GM11168 (cell line): ENCODE measurements around the gene COTL1.

ENCODE experiments used
- in situ Hi-C: fragments of 300-500 bp; cut with MboI; formaldehyde crosslinking; loops from one replicate; pipeline ENCODE4 v1.12.0; 2022; ENCODE audit warnings: low sequenced_read_pairs; ENCODE audit not compliant: unreplicated experiment

COTL1 gene

GRCh38 chr16:84541999-84542817, 75.7 kb downstream of the COTL1 start:
- in situ Hi-C loops: no loop called here

- in situ Hi-C loops: no loop called here
Measured at GRCh38 chr16:84540194-84540593, 77.7 kb downstream of the COTL1 start.

- in situ Hi-C loops: no loop called here
Measured at GRCh38 chr16:84538222-84538840, 79.5 kb downstream of the COTL1 start.

DNA sequence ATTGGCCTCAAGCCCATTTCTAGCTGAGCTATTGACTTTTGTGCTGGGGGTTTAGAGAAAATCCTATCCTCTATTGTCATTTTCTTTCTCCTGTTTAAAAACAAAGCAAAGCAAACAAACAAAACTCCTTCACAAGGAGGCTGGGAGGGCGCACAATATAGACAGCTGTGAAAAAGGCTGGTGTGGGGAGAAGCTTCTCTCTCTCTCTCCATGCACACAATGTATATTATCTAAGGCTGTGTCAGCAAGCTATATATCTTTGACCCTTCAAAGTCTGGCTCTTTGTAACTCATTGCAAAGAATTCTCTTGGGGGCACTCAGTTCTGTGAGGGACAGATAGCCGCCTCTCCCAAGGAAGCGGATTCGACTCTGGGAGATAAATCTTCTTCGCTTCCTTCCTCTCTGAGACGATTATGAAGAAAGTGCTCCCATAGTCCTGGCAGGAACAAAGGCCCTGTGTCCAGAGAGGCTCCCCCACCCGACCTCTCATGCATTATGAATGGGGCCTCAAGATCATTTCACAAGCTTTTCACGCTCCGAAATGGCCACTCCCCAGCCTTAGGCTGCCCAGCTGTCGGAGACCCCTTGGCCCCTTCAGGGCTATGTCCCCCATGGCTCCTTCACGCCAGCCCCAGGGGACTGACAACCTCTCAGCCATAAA, 80.3 kb downstream of the COTL1 start:
- in situ Hi-C loops: no loop called here

DNA sequence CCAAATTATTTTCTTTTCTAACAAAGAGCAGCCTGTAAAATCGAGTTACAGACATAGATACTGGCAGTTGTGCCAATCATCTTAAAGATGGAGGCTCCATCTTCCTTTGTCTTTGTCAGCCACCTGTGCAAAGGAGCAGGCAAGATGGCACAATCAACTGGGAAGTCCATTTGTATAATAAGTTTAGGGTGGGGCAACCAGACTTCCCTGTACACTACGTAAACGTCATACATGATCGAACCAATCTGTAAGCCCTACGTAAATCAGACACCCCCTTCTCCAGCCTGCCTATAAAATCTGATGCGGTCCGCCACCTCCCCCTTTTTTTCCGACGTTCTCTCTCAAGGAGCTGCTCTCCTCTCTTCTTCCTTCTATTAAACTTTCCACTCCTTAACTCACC, 82.0 kb downstream of the COTL1 start:
- in situ Hi-C loops: no loop called here

DNA sequence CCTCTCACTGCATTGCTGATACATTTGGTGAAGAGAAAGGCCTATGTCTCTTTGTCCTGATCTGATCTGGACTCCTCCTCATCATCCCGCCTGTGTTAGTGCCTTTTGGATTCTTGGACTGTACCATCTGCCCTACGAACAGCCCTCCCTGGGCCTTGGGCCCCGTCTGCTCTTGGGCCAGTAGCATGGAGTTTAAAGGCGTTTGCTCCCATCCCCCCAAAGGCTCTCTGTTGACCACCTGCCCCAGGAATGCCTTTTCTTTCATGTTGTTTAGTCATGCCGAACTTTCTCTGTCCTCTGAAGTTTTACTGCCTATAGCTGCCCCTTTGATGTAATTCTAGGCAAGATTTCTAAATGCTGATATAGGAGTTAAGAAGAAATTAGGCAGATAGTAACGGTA, 82.5 kb downstream of the COTL1 start:
- in situ Hi-C loops: no loop called here

DNA sequence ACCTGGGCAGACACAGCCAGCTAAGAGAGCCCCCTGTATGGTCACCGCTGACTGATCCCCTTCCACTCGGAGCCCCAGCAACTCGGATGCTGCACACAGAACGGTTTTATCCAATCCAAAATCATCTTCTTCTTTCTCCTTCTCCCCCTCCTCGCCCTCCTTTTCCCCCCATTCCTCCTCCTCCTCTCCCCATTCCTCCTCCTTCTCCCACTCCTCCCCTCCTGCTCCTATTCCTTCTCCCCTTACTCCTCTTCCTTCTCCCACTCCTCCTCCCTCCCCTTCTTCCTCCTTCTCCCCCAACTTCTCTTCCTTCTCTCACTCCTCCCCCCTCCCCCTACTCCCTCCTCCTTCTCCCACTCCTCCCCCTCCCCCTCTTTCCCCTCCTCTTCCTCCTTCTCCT, 83.1 kb downstream of the COTL1 start:
- in situ Hi-C loops: no loop called here

- in situ Hi-C loops: no loop called here
Measured at GRCh38 chr16:84532855-84533486, 84.9 kb downstream of the COTL1 start.

GRCh38 chr16:84532291-84532724, 85.6 kb downstream of the COTL1 start:
- in situ Hi-C loops: no loop called here

GRCh38 chr16:84531671-84532111, 86.2 kb downstream of the COTL1 start:
- in situ Hi-C loops: no loop called here

DNA sequence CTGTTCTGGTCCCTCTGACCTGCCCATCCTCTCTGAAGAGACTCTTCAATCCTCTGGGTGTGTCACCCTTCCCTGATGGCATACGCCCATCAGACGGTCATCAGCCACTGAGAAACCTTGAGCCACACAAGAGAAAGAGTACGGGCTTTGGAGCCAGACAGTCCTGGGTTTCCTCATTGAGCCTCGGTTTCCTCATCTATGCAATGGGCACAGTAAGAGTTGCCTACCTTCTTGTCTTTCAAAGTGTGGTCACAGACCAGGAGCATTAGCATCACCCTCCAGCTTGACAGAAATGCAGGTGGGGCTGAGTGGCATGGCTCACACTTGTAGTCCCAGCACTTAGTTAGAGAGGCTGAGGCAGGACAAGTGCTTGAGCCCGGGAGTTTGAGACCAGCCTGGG, 87.3 kb downstream of the COTL1 start:
- in situ Hi-C loops: no loop called here

DNA sequence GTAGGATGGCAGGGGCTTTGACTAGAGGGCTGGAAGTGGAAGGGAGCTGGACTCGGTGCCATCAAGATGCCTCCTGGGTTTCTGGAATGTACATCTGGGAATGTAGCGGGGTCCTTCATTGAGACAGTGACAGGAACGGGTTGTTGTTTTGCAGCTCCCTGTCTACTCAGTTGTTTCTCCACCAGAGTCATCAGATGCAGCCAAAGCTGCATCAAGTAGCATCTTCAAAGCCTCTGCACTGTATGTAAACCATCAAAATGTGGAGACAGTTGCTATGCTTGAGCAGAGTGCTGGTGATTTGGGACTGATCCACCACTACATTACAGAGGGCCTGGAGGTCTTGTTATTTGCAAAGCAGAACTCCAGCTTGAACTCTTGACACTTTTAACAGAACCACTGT, 88.3 kb downstream of the COTL1 start:
- in situ Hi-C loops: loop anchor here (10.0 kb wide), 1 partner anchor 45 kb away; no protein-coding TSS in a partner anchor

DNA sequence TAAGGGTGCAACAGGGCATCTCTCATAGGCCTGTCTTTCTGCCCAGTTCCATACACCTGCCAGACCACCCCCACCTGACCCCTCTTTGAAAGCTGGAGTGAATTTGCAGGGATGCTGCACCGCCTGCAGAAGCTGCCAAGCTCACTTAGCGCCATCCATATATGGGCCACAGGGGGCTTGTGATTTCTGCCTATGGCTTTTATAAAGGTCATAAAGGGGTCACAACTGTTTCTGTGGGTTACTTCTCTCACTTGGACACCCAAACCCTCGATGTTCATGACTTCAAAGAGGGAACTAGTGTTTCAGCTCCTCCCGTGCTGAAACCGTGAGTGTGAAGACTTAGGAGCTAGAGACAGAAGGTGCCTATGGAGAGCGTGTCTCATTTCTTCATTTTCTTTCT, 89.6 kb downstream of the COTL1 start:
- in situ Hi-C loops: loop anchor here (10.0 kb wide), 1 partner anchor 46 kb away; no protein-coding TSS in a partner anchor

GRCh38 chr16:84527532-84528269, 90.2 kb downstream of the COTL1 start:
- in situ Hi-C loops: loop anchor here (10.0 kb wide), 1 partner anchor 47 kb away; no protein-coding TSS in a partner anchor

DNA sequence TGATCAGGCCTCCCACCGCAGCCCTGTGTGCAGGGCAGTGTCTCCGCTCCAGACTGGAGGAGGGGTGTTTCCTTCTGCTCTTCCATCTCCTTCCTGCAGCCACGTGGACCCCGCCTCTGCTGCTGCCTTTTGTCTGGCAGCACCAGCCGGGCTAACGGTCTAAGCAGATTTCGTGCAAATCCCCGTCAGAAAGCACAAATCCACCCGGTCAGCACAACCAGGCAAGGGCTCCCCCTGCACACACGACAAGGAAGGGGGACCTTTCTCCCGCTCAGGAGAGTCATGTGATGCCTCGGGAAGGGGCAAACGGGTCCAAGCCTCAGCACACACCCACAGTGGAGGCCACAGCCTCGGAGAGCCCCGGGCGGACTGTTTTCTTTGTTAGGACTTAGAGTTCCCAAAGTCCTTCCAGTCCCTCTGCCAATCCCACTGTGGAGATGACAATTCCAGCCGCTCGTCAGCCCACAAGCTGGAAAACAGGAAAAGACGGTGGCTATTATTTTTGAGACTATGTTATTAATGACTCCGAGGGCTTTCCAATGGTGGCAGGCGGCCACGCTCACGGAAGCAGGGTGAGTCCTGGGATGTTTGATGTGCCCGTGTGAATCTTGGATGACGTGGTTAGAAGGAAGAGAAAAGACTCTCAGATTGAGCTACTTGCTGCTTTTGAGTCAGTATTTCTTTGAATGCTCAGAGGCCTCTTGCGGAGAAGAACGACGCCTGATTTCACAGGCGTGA, 90.9 kb downstream of the COTL1 start:
- in situ Hi-C loops: loop anchor here (10.0 kb wide), 1 partner anchor 48 kb away; no protein-coding TSS in a partner anchor

GRCh38 chr16:84524941-84525581, 92.8 kb downstream of the COTL1 start:
- in situ Hi-C loops: loop anchor here (10.0 kb wide), 1 partner anchor 50 kb away; no protein-coding TSS in a partner anchor

DNA sequence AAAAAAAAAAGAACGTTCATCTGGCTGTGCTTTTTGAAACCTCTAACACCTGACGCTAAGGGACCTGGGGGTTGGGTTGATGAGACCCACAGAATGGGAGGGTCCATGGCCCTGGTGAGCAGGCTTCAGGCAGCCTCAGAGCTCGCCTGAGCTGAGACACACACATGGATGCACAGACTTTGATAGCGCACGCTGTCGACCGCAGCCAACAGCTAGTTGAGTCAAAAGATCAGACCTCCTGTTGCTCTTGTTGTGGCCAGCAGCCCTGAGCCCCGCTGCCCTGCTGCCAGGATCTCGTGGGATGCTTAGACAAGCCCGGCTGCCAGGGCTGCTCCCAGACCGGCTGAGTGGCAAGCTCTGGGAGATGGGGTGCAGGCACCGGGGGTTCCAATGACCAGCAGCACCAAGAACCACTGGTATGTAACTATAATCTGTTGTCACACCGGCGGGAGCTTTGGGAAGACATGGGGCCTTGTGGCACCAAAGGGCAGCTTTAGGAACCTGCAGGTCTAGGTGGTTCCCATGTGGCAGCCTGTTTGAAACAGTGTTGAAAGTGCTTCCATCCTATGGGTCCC, 93.4 kb downstream of the COTL1 start:
- in situ Hi-C loops: loop anchor here (10.0 kb wide), 1 partner anchor 50 kb away; no protein-coding TSS in a partner anchor

DNA sequence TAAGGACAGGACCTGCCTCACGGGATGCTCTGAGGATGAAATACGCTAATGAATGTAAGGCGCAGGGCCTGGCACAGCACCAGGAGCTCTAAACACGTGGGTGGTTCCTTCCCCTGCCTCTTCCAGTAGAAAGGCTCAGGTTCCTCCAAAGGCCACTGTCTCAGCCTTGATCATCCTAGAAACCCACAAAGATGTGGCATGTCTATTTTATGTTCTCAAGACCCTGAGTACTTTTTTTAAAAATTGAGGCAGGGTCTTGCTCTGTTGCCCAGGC, 96.4 kb downstream of the COTL1 start:
- in situ Hi-C loops: loop anchor here (10.0 kb wide), 1 partner anchor 53 kb away; no protein-coding TSS in a partner anchor
